Daoy (cell line): ENCODE data around the gene RAB1A. TPM values are rescaled to one million over a fixed set of nuclear protein-coding genes. Genes with fewer than 3 reads are reported as not detected.

Experiments used
- total RNA-seq: library from RNA; depleted of rRNA; stranded (reverse); fragments of >200 nt; shearing (Covaris generic); gene quantifications from 2 replicates; pipeline ENCODE4 v1.2.3, GENCODE V29; 2014; rRNA removed

RAB1A gene
- total RNA-seq, 1 experiment from 2014 or later = 76.9 TPM

Other genes with a start within 250 kb of the RAB1A start
- 13.3 and 14.0 TPM in 2 replicates for gene SLC1A4, start 140.7 kb downstream of the RAB1A start, total RNA-seq
- 3.7 and 4.5 TPM in 2 replicates for gene CEP68, start 73.7 kb downstream of the RAB1A start, total RNA-seq
- 60.8 and 75.9 TPM in 2 replicates for gene ACTR2, start 97.7 kb upstream of the RAB1A start, total RNA-seq